ENCODE measurements around the gene GNA12. TPM values are rescaled to one million over a fixed set of nuclear protein-coding genes. Genes with fewer than 3 reads are reported as not detected.

Gene GNA12
- total and polyA plus RNA-seq, 9 of the 15 experiments (the other 6 are each of a cell fraction or from before 2014, with no cell fraction given): 0.65 to 32.7 (median 9.6) TPM

- TF ChIP-seq ETS1 (conservative IDR thresholded peaks at IDR 0.05; ENCODE audit: control insufficient read depth, low read depth, low read length) (peak; percentile 59), EZH2 (IDR thresholded peaks at IDR 0.05; ENCODE audit: borderline replicate concordance, low read depth, low read length) (no peak), EP400 (IDR thresholded peaks at IDR 0.05) (peak; percentile 67), THAP7 (CRISPR knock-in tag; IDR thresholded peaks at IDR 0.05) (no peak), NR2C1 (IDR thresholded peaks at IDR 0.05) (no peak), NR2C1 (tag; IDR thresholded peaks at IDR 0.05) (no peak), ZBTB1 (CRISPR knock-in tag; IDR thresholded peaks at IDR 0.05; ENCODE audit: borderline replicate concordance, low read depth) (peak; percentile 42; the same call in 1 of the 2 replicates), MXD1 (CRISPR knock-in tag; IDR thresholded peaks at IDR 0.05; ENCODE audit: borderline replicate concordance, poor library complexity, severe bottlenecking) (no peak), MXI1 (IDR thresholded peaks at IDR 0.05; ENCODE audit: low read depth, low read length) (no peak), DACH1 (IDR thresholded peaks at IDR 0.05; ENCODE audit: partially characterized antibody) (peak; percentile 88), PHF20 (IDR thresholded peaks at IDR 0.05; ENCODE audit: partially characterized antibody) (no peak), SMARCE1 (IDR thresholded peaks at IDR 0.05) (peak; percentile 88), MNT (conservative IDR thresholded peaks at IDR 0.05) (peak; percentile 50 to 78; a peak in 3 of 4 replicates), COPS2 (conservative IDR thresholded peaks at IDR 0.05) (no peak), ZFP91 (CRISPR knock-in tag; IDR thresholded peaks at IDR 0.05) (no peak), POLR3G (IDR thresholded peaks at IDR 0.05; ENCODE audit: extremely low read depth, insufficient read length, insufficient replicate concordance) (no peak), STAG1 (CRISPR knock-in tag; IDR thresholded peaks at IDR 0.05; ENCODE audit: borderline replicate concordance) (no peak), ZNF174 (CRISPR knock-in tag; IDR thresholded peaks at IDR 0.05) (no peak), NFATC3 (IDR thresholded peaks at IDR 0.05) (no peak), L3MBTL2 (IDR thresholded peaks at IDR 0.05) (no peak; the same call in 1 of the 2 replicates), HINFP (tag; conservative IDR thresholded peaks at IDR 0.05; ENCODE audit: low read depth) (no peak), ZNF184 (CRISPR knock-in tag; IDR thresholded peaks at IDR 0.05) (no peak)
These were observed 72.8 kb downstream of the GNA12 start (continued) for GRCh38 chr7:2771274-2771731.

Measured in K562 (cell line).